ENCODE measurements around the gene FANK1.
"Not testable (repeated sequence)": the region's sequence is repeated elsewhere in the genome, so short reads cannot be mapped to it uniquely, and the experiment has no call there.

The FANK1 gene

DNA sequence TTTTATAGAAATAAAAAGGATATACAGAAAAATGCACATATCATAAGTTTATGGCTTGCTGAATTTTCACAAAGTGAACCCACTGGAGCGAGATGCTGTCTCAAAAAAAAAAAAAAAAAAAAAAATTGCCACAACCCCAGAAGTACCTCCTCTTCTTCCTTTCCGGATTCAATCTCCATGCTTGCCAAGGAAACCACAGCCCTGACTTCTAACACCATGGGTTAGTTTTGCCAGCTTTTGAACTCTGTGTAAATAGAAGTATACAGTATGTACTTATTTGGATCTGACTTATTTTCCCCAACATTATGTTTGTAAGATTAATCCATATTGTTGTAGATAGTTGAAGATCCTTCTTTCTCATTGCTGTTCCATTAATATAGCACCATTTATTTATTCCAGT, 40.0 kb downstream of the FANK1 start:
- H3K4me3 ChIP-seq (ENCODE audit: low read depth, low read length), result no peak overlapping the region
- no peak overlapping the region for H3K27ac ChIP-seq (ENCODE audit: low read depth, low read length)
- no peaks in the 10 kb centered on the region for H3K9me3 ChIP-seq (ENCODE audit: control insufficient read depth, insufficient read depth, low read depth, low read length)
- no peak overlapping the region for H3K9ac ChIP-seq (ENCODE audit: low read length)
- H3K4me1 ChIP-seq (ENCODE audit: control insufficient read depth, insufficient read depth, low read length), result no peaks in the 10 kb centered on the region
- no peaks in the 10 kb centered on the region for H3K36me3 ChIP-seq (ENCODE audit: control insufficient read depth, insufficient read depth, low read length)
- H3K27me3 ChIP-seq (ENCODE audit: control insufficient read depth, insufficient read depth, low read length), result no peaks in the 10 kb centered on the region

DNA sequence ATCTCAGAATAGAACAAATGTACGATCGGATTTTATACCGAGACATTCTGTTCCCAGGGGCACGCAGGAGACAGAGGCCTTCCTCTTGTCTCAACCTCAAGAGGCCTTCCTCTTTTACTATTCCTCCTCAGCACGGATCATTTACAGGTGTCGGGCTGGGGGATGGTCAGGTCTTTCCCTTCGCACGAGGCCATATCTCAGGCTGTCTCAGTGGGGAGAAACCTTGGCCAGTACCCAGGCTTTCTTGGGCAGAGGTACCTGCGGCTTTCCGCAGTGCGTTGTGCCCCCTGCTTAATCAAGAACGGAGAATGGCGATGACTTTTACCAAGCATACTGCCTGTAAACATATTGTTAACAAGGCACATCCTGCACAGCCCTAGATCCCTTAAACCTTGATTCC, 44.2 kb downstream of the FANK1 start:
- H3K9me3 ChIP-seq (ENCODE audit: control insufficient read depth, insufficient read depth, low read depth, low read length), result peaks cover 18% of the 10 kb centered on the region
- no peak overlapping the region for H3K9ac ChIP-seq (ENCODE audit: low read length)
- no peak overlapping the region for H3K27ac ChIP-seq (ENCODE audit: low read depth, low read length)
- no peaks in the 10 kb centered on the region for H3K36me3 ChIP-seq (ENCODE audit: control insufficient read depth, insufficient read depth, low read length)
- H3K27me3 ChIP-seq (ENCODE audit: control insufficient read depth, insufficient read depth, low read length), result no peaks in the 10 kb centered on the region
- no peaks in the 10 kb centered on the region for H3K4me1 ChIP-seq (ENCODE audit: control insufficient read depth, insufficient read depth, low read length)
- H3K4me3 ChIP-seq (ENCODE audit: low read depth, low read length), result no peak overlapping the region

DNA sequence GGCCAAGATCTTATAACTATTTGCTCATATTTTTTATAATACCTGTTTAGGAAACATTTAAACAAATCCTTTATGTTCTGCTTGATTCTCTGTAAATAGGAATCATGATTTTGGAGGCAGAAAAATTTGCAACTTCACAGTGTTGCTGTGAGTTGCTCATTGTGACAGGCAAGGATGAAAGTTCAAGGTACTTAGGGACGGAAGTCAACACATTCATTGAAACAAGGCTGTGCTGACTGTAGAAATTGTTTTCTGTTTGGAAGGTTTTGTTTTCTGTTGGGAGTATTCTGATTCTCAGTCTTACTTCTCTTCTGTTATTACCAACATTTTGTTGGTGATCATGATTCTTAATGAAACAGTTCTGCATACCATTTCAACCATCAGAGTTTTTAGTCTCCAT, 54.9 kb downstream of the FANK1 start:
- Histone ChIP-seq H3K27me3 (ENCODE audit: control insufficient read depth, insufficient read depth, low read length) (no peaks in the 10 kb centered on the region), H3K4me3 (ENCODE audit: low read depth, low read length) (no peak overlapping the region), H3K9ac (ENCODE audit: low read length) (no peak overlapping the region), H3K27ac (ENCODE audit: low read depth, low read length) (no peak overlapping the region), H3K4me1 (ENCODE audit: control insufficient read depth, insufficient read depth, low read length) (no peaks in the 10 kb centered on the region), H3K36me3 (ENCODE audit: control insufficient read depth, insufficient read depth, low read length) (no peaks in the 10 kb centered on the region), H3K9me3 (ENCODE audit: control insufficient read depth, insufficient read depth, low read depth, low read length) (peaks cover 36% of the 10 kb centered on the region)

DNA sequence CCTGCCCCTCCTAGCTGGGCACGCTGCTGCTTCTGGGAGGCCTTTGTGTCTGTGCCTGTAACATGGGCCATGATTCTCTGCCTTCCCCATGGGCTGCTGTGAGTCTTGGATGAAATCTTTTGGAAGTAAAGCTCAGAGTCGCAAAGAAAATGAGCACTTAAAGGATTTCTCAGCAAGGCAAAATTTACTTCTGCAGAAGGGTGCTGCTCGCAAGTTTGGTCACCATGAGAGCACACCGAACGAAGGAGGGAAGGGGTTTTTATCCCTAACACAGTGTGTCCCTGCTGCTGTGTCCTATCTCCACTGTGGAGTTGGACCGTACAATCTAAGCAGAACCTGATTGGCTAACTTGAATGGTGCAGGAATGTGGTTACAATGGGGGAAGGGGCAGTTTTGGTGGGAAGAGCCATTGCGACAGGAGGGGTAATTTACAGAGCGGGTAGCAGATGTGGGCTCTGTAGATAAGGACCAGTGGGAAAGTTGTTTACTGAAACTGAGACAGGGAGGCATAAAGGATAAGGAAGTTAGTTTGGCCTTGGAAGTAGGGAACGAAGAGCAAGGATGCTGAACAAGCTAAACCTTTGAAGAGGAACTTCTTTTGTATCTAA, 57.5 kb downstream of the FANK1 start:
- Histone ChIP-seq H3K9ac (ENCODE audit: low read length) (no peak overlapping the region), H3K36me3 (ENCODE audit: control insufficient read depth, insufficient read depth, low read length) (no peaks in the 10 kb centered on the region), H3K4me1 (ENCODE audit: control insufficient read depth, insufficient read depth, low read length) (no peaks in the 10 kb centered on the region), H3K27me3 (ENCODE audit: control insufficient read depth, insufficient read depth, low read length) (no peaks in the 10 kb centered on the region), H3K4me3 (ENCODE audit: low read depth, low read length) (no peak overlapping the region), H3K9me3 (ENCODE audit: control insufficient read depth, insufficient read depth, low read depth, low read length) (peaks cover 38% of the 10 kb centered on the region), H3K27ac (ENCODE audit: low read depth, low read length) (no peak overlapping the region)

DNA sequence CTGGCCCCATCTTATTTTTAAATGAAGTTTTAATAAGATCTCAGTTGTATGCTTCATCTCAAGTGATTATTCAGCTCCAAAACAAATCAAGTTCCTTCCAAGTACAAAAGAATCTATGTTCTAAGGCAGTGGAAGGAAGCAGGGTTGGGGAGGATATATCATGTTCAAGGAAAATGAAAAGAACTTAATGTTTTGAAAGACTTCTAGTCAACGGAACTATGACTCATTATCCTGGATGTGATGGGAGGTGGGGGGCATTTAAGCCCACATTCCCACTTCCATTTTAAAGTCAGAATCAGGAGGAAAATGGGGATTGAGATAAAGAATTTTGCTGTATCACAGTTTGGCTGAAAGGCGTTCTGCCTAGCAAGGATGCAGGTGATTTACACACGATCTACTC, 59.4 kb downstream of the FANK1 start:
- Histone ChIP-seq H3K27ac (ENCODE audit: low read depth, low read length) (no peak overlapping the region), H3K36me3 (ENCODE audit: control insufficient read depth, insufficient read depth, low read length) (no peaks in the 10 kb centered on the region), H3K4me1 (ENCODE audit: control insufficient read depth, insufficient read depth, low read length) (no peaks in the 10 kb centered on the region), H3K4me3 (ENCODE audit: low read depth, low read length) (no peak overlapping the region), H3K9me3 (ENCODE audit: control insufficient read depth, insufficient read depth, low read depth, low read length) (peaks cover 38% of the 10 kb centered on the region), H3K9ac (ENCODE audit: low read length) (no peak overlapping the region), H3K27me3 (ENCODE audit: control insufficient read depth, insufficient read depth, low read length) (no peaks in the 10 kb centered on the region)

DNA sequence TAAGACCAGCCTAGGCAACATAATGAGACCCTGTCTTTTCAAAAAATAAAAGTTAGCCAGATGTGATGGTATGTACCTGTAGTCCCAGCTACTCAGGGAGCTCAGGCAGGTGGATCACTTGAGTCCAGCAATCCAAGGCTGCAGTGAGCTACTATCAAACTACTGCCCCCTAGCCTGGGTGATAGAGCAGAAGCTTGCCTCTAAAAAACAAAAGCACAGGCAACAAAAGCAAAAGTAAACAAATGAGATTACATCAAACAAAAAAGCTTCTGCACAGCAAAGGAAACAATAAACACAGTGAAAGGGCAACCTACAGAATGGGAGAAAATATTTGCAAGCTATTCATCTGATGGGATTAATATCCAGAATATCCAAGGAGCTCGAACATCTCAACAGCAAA, 65.4 kb downstream of the FANK1 start:
- H3K36me3 ChIP-seq (ENCODE audit: control insufficient read depth, insufficient read depth, low read length), result no peaks in the 10 kb centered on the region
- H3K9me3 ChIP-seq (ENCODE audit: control insufficient read depth, insufficient read depth, low read depth, low read length), result peaks cover 3% of the 10 kb centered on the region; the same call in 1 of the 2 replicates
- no peaks in the 10 kb centered on the region for H3K27me3 ChIP-seq (ENCODE audit: control insufficient read depth, insufficient read depth, low read length)
- H3K4me3 ChIP-seq (ENCODE audit: low read depth, low read length), result no peak overlapping the region
- H3K27ac ChIP-seq (ENCODE audit: low read depth, low read length), result no peak overlapping the region
- H3K9ac ChIP-seq (ENCODE audit: low read length), result no peak overlapping the region
- H3K4me1 ChIP-seq (ENCODE audit: control insufficient read depth, insufficient read depth, low read length), result no peaks in the 10 kb centered on the region

DNA sequence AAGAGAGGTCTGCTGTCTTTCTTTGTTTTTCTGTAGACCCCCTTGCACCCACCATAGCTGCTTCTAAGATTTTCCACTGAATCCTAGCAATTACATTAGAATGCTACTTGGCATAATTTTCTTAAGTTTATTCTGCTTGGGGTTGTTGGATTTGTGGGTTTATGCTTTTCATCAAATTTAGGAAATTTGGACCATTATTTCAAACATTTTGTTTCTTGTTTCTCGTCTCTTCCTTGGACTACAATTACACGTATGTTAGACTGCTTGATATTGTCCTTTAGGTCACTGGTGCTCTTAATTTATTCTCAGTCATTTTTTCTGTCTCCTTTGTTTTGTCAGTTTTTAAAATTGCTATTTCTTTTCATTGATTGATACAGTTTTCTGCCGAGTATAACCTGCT, 65.8 kb downstream of the FANK1 start:
- no peaks in the 10 kb centered on the region for H3K27me3 ChIP-seq (ENCODE audit: control insufficient read depth, insufficient read depth, low read length)
- H3K27ac ChIP-seq (ENCODE audit: low read depth, low read length), result no peak overlapping the region
- H3K36me3 ChIP-seq (ENCODE audit: control insufficient read depth, insufficient read depth, low read length), result no peaks in the 10 kb centered on the region
- no peaks in the 10 kb centered on the region for H3K4me1 ChIP-seq (ENCODE audit: control insufficient read depth, insufficient read depth, low read length)
- H3K9ac ChIP-seq (ENCODE audit: low read length), result no peak overlapping the region
- no peaks in the 10 kb centered on the region for H3K9me3 ChIP-seq (ENCODE audit: control insufficient read depth, insufficient read depth, low read depth, low read length)
- H3K4me3 ChIP-seq (ENCODE audit: low read depth, low read length), result no peak overlapping the region

DNA sequence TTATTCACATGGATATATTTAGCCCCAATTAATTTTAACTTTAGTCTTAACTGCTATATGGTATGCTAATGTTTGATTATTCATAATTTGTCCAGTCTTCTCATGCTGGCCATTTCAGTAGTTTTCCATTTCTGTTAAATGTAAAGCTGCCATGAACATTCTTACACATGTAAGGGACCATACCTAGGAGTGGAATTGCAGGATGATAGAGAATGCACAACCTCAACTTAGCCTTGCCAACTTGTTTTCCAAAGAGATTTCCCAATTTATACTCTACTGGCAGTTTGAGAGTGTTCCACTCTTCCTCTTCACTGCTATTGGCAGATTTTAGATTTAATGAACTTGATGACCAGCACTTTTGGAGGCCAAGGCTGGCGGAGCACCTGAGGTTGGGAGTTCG, 68.2 kb downstream of the FANK1 start:
- no peaks in the 10 kb centered on the region for H3K27me3 ChIP-seq (ENCODE audit: control insufficient read depth, insufficient read depth, low read length)
- H3K4me3 ChIP-seq (ENCODE audit: low read depth, low read length), result no peak overlapping the region
- H3K27ac ChIP-seq (ENCODE audit: low read depth, low read length), result no peak overlapping the region
- H3K9me3 ChIP-seq (ENCODE audit: control insufficient read depth, insufficient read depth, low read depth, low read length), result no peaks in the 10 kb centered on the region
- H3K36me3 ChIP-seq (ENCODE audit: control insufficient read depth, insufficient read depth, low read length), result no peaks in the 10 kb centered on the region
- no peaks in the 10 kb centered on the region for H3K4me1 ChIP-seq (ENCODE audit: control insufficient read depth, insufficient read depth, low read length)
- H3K9ac ChIP-seq (ENCODE audit: low read length), result no peak overlapping the region

DNA sequence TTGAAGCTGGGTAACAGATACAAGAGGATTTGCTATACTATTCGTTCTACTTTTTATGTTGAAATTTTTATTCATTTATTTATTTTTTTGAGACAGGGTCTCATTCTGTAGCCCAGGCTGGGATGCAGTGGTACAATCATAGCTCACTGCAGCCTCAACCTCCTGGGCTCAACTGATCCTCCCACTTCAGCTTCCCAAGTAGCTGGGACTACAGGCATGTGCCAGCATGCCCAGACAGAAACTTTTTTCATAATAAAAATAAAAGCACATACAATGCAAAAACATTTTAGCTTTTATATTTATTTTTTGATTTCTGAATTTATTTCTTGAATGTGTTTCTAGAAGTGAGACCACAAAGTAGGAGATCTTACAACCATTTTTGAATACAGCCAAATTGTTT, 71.2 kb downstream of the FANK1 start:
- H3K4me3 ChIP-seq (ENCODE audit: low read depth, low read length), result no peak overlapping the region
- H3K9ac ChIP-seq (ENCODE audit: low read length), result no peak overlapping the region
- H3K9me3 ChIP-seq (ENCODE audit: control insufficient read depth, insufficient read depth, low read depth, low read length), result peaks cover 10% of the 10 kb centered on the region
- H3K4me1 ChIP-seq (ENCODE audit: control insufficient read depth, insufficient read depth, low read length), result no peaks in the 10 kb centered on the region
- H3K36me3 ChIP-seq (ENCODE audit: control insufficient read depth, insufficient read depth, low read length), result no peaks in the 10 kb centered on the region
- no peaks in the 10 kb centered on the region for H3K27me3 ChIP-seq (ENCODE audit: control insufficient read depth, insufficient read depth, low read length)
- H3K27ac ChIP-seq (ENCODE audit: low read depth, low read length), result no peak overlapping the region

DNA sequence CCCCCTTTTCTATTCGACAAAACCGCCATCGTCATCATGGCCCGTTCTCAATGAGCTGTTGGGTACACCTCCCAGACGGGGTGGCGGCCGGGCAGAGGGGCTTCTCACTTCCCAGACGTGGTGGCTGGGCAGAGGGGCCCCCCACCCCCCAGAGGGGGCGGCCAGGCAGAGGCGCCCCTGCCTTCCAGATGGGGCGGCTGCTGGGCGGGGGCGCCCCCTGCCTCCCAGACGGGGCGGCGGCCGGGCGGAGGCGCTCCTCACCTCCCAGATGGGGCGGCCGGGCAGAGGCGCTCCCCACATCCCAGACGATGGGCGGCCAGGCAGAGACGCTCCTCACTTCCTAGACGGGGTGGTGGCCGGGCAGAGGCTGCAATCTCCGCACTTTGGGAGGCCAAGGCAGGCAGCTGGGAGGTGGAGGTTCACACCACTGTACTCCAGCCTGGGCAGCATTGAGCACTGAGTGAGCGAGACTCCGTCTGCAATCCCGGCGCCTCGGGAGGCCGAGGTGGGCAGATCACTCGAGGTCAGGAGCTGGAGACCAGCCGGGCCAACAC, 73.8 kb downstream of the FANK1 start:
- H3K9ac ChIP-seq (ENCODE audit: low read length); H3K9me3 ChIP-seq (ENCODE audit: control insufficient read depth, insufficient read depth, low read depth, low read length); H3K27ac ChIP-seq (ENCODE audit: low read depth, low read length); H3K4me1 ChIP-seq (ENCODE audit: control insufficient read depth, insufficient read depth, low read length); H3K36me3 ChIP-seq (ENCODE audit: control insufficient read depth, insufficient read depth, low read length); H3K27me3 ChIP-seq (ENCODE audit: control insufficient read depth, insufficient read depth, low read length); H3K4me3 ChIP-seq (ENCODE audit: low read depth, low read length): not testable (repeated sequence)

DNA sequence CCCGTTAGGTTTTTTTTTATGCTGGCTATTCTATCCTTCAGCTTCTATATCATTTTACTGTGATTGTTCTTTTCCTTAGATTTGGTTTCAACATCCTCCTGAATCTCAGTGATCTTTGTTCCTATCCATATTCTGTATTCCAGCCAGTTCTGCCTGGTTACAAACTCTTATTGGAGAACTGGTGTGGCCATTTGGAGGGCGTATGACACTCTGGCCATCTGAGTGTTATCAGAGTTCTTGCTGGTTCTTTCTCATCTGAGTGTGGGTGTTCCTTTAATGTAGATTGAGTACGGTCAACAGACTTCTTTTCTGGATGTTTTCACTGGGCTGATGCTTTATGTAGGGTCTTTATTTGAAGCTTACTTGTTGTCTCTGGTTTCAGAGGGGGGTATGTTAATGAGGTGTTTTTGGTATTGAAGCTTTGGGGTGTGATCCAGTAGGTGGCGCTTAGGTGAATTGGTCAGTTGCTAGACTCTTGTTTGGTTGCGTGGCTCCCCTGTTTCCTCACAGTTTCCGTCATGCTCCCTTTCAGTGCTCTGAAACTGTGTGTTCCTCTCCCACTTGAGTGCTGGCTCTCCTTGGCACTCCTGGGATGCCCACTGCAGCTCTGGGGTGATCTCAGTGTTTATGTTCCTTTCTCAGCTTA, 80.7 kb downstream of the FANK1 start:
- Histone ChIP-seq H3K9me3 (ENCODE audit: control insufficient read depth, insufficient read depth, low read depth, low read length) (no peaks in the 10 kb centered on the region), H3K27ac (ENCODE audit: low read depth, low read length) (no peak overlapping the region), H3K4me1 (ENCODE audit: control insufficient read depth, insufficient read depth, low read length) (peaks cover 8% of the 10 kb centered on the region), H3K4me3 (ENCODE audit: low read depth, low read length) (no peak overlapping the region), H3K27me3 (ENCODE audit: control insufficient read depth, insufficient read depth, low read length) (no peaks in the 10 kb centered on the region), H3K36me3 (ENCODE audit: control insufficient read depth, insufficient read depth, low read length) (no peaks in the 10 kb centered on the region), H3K9ac (ENCODE audit: low read length) (no peak overlapping the region)

Data from HUES6 (cell line).